Parathyroid adenoma (tissue), 2 donors: ENCODE results near the gene POU3F1.

Source experiments
- H2AFZ ChIP-seq: fragments of 300-600 bp; sonication (generic); one replicate; pipeline ENCODE4 v1.7.0; 2017; ENCODE audit warnings: antibody characterized with exemption, mild to moderate bottlenecking
- H3K27ac ChIP-seq: fragments of 300-600 bp; sonication (generic); one replicate; pipeline ENCODE4 v1.7.0; 2017
- H3K27me3 ChIP-seq: fragments of 300-600 bp; sonication (generic); one replicate; pipeline ENCODE4 v1.7.0; 2017; ENCODE audit warnings: low read length; ENCODE audit not compliant: control insufficient read depth, insufficient read depth
- H3K36me3 ChIP-seq: fragments of 300-600 bp; sonication (generic); one replicate; pipeline ENCODE4 v1.7.0; 2017; ENCODE audit warnings: low read length; ENCODE audit not compliant: control insufficient read depth, insufficient read depth
- H3K4me1 ChIP-seq: fragments of 300-600 bp; sonication (generic); one replicate; pipeline ENCODE4 v1.7.0; 2017; ENCODE audit warnings: control low read depth
- H3K4me2 ChIP-seq: fragments of 300-600 bp; sonication (generic); one replicate; pipeline ENCODE4 v1.7.0; 2017; ENCODE audit warnings: low read length
- H3K4me3 ChIP-seq: fragments of 300-600 bp; sonication (generic); one replicate; pipeline ENCODE4 v1.7.0; 2017; ENCODE audit warnings: low read depth, low read length
- H3K79me2 ChIP-seq: fragments of 300-600 bp; sonication (generic); one replicate; pipeline ENCODE4 v1.7.0; 2017; ENCODE audit warnings: control low read depth
- H3K9ac ChIP-seq: fragments of 300-600 bp; sonication (generic); one replicate; pipeline ENCODE4 v1.7.0; 2017; ENCODE audit warnings: mild to moderate bottlenecking
- H3K9me3 ChIP-seq: fragments of 300-600 bp; sonication (generic); one replicate; pipeline ENCODE4 v1.7.0; 2017; ENCODE audit warnings: low read length; ENCODE audit not compliant: control insufficient read depth
- TF ChIP-seq, protein P1 (sequence below): fragments of 300-600 bp; sonication (generic); IDR thresholded peaks from one replicate; pipeline ENCODE4 v1.7.0; 2017; ENCODE audit warnings: antibody characterized with exemption, mild to moderate bottlenecking
- donor health status: primary hyperparathyroidism.

POU3F1 gene

GRCh38 chr1:38075191-38075590 is 28.6 kb upstream of the POU3F1 start:
- no peaks in the 10 kb centered on the region for H3K4me1 ChIP-seq
- TF ChIP-seq, protein P1, sequence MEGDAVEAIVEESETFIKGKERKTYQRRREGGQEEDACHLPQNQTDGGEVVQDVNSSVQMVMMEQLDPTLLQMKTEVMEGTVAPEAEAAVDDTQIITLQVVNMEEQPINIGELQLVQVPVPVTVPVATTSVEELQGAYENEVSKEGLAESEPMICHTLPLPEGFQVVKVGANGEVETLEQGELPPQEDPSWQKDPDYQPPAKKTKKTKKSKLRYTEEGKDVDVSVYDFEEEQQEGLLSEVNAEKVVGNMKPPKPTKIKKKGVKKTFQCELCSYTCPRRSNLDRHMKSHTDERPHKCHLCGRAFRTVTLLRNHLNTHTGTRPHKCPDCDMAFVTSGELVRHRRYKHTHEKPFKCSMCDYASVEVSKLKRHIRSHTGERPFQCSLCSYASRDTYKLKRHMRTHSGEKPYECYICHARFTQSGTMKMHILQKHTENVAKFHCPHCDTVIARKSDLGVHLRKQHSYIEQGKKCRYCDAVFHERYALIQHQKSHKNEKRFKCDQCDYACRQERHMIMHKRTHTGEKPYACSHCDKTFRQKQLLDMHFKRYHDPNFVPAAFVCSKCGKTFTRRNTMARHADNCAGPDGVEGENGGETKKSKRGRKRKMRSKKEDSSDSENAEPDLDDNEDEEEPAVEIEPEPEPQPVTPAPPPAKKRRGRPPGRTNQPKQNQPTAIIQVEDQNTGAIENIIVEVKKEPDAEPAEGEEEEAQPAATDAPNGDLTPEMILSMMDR = no peak
- no peak overlapping the region for H2AFZ ChIP-seq
- no peak overlapping the region for H3K27ac ChIP-seq
- H3K79me2 ChIP-seq = no peaks in the 10 kb centered on the region
- H3K27me3 ChIP-seq = no peaks in the 10 kb centered on the region
- no peak overlapping the region for H3K9ac ChIP-seq
- H3K36me3 ChIP-seq = no peaks in the 10 kb centered on the region
- H3K9me3 ChIP-seq = no peaks in the 10 kb centered on the region
- H3K4me3 ChIP-seq = no peak overlapping the region
- no peak overlapping the region for H3K4me2 ChIP-seq

- H3K27ac ChIP-seq = no peak overlapping the region
- H3K9me3 ChIP-seq = no peaks in the 10 kb centered on the region
- no peaks in the 10 kb centered on the region for H3K27me3 ChIP-seq
- no peak overlapping the region for H3K9ac ChIP-seq
- H3K4me3 ChIP-seq = no peak overlapping the region
- no peaks in the 10 kb centered on the region for H3K79me2 ChIP-seq
- no peak overlapping the region for H3K4me2 ChIP-seq
- H2AFZ ChIP-seq = no peak overlapping the region
- H3K4me1 ChIP-seq = no peaks in the 10 kb centered on the region
- H3K36me3 ChIP-seq = no peaks in the 10 kb centered on the region
- TF ChIP-seq, protein P1 = no peak
These were observed 27.7 kb upstream of the POU3F1 start for GRCh38 chr1:38074302-38074677.

- Histone ChIP-seq H3K9ac (no peak overlapping the region), H3K4me2 (no peak overlapping the region), H3K36me3 (no peaks in the 10 kb centered on the region), H2AFZ (no peak overlapping the region), H3K79me2 (no peaks in the 10 kb centered on the region), H3K9me3 (no peaks in the 10 kb centered on the region), H3K4me3 (no peak overlapping the region), H3K27ac (no peak overlapping the region), H3K27me3 (no peaks in the 10 kb centered on the region), H3K4me1 (no peaks in the 10 kb centered on the region)
- TF ChIP-seq, protein P1 = no peak
These were observed 27.1 kb upstream of the POU3F1 start for GRCh38 chr1:38073534-38074301.

DNA sequence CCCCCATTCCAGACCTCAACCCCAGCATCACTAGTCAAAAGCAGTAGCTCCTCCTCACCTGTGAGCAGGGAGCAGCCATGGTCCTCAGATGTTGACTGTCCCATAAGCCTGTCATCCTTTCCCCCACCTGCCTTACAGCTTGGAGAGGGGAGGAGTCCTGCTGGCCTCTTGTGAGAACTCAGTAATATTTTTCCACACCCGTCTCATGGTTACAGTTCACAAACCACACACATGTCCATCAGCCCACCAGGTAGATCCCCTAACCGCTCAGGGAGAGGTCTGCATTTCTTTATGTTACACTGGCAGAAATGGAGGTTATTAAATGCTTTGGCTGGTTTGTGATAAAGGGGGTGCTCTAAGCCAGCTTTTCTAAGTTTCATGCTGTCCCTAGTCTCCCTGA is 26.3 kb upstream of the POU3F1 start:
- Histone ChIP-seq H3K4me2 (no peak overlapping the region), H3K27me3 (no peaks in the 10 kb centered on the region)

More for the DNA sequence above, 26.3 kb upstream of the POU3F1 start:
- H3K79me2 ChIP-seq = no peaks in the 10 kb centered on the region
- no peaks in the 10 kb centered on the region for H3K9me3 ChIP-seq
- H3K27ac ChIP-seq = no peak overlapping the region
- H3K9ac ChIP-seq = no peak overlapping the region
- H2AFZ ChIP-seq = no peak overlapping the region
- H3K4me1 ChIP-seq = no peaks in the 10 kb centered on the region
- H3K36me3 ChIP-seq = no peaks in the 10 kb centered on the region
- TF ChIP-seq, protein P1 = no peak
- no peak overlapping the region for H3K4me3 ChIP-seq
